Caco-2 (cell line): ENCODE data around the gene BHLHE23. TPM values are rescaled to one million over a fixed set of nuclear protein-coding genes. Genes with fewer than 3 reads are reported as not detected.

Experiments
- BruUV-seq: library from RNA; stranded (reverse); fragments of 400-500 nt; replicated peaks from 2 replicates; lab custom pipeline; 2021; lab: Mats Ljungman, UMichigan
- CTCF ChIA-PET: fragments of 300-600 bp; sonication (Branson Sonifier 250); formaldehyde crosslinking; loops from one replicate; lab custom pipeline; 2022; ENCODE audit warnings: antibody characterized with exemption; lab: Charles Lee
- POLR2A ChIA-PET: fragments of 300-600 bp; sonication (Branson Sonifier 250); formaldehyde crosslinking; loops from one replicate; lab custom pipeline; 2022; ENCODE audit warnings: antibody characterized with exemption; lab: Charles Lee
- DNase-seq, 2 experiments: peaks; one replicate each; pipeline versions ENCODE4 v3.0.0 to v3.0.0-alpha.2; 2020 to 2022
- H3K27me3 ChIP-seq: replicated peaks from 2 replicates; pipeline ENCODE4 v1.6.0; 2011; ENCODE audit warnings: low read length; ENCODE audit not compliant: control insufficient read depth, insufficient read depth
- H3K36me3 ChIP-seq: 2 replicates; pipeline ENCODE4 v1.5.1; 2011; ENCODE audit warnings: low read length; ENCODE audit not compliant: control insufficient read depth, insufficient read depth
- H3K4me1 ChIP-seq: fragments of 250-450 bp; sonication (Bioruptor Pico); 2 replicates; pipeline ENCODE4 v1.5.1; 2020; ENCODE audit warnings: mild to moderate bottlenecking
- H3K4me3 ChIP-seq: 2 replicates; pipeline ENCODE4 v1.5.1; 2011; ENCODE audit warnings: low read depth, mild to moderate bottlenecking, control low read depth, low read length
- H3K9me3 ChIP-seq: fragments of 250-450 bp; sonication (Bioruptor Pico); 2 replicates; pipeline ENCODE4 v1.5.1; 2020; ENCODE audit warnings: mild to moderate bottlenecking, moderate library complexity
- H3K27ac Mint-ChIP-seq: one replicate; pipeline ENCODE4 v1.8.0; 2022; ENCODE audit warnings: mixed read lengths; ENCODE audit not compliant: unreplicated experiment
- H3K27me3 Mint-ChIP-seq: one replicate; pipeline ENCODE4 v1.8.0; 2022; ENCODE audit warnings: mixed read lengths; ENCODE audit not compliant: insufficient read depth, unreplicated experiment
- H3K36me3 Mint-ChIP-seq: one replicate; pipeline ENCODE4 v1.8.0; 2022; ENCODE audit warnings: mild to moderate bottlenecking, mixed read lengths; ENCODE audit not compliant: insufficient read depth, unreplicated experiment
- H3K4me1 Mint-ChIP-seq: one replicate; pipeline ENCODE4 v1.8.0; 2022; ENCODE audit warnings: low read depth, mixed read lengths; ENCODE audit not compliant: unreplicated experiment
- H3K4me3 Mint-ChIP-seq: one replicate; pipeline ENCODE4 v1.8.0; 2022; ENCODE audit warnings: mild to moderate bottlenecking, moderate library complexity, mixed read lengths; ENCODE audit not compliant: unreplicated experiment
- H3K9me3 Mint-ChIP-seq: one replicate; pipeline ENCODE4 v1.8.0; 2022; ENCODE audit warnings: mixed read lengths; ENCODE audit not compliant: unreplicated experiment
- intact Hi-C: fragments of 100-400 bp; cut with micrococcal nuclease; formaldehyde crosslinking; loops from one replicate; pipeline ENCODE4 v1.10.0; 2022; ENCODE audit not compliant: unreplicated experiment
- total RNA-seq: library from RNA; stranded (reverse); gene quantifications from 2 replicates; pipeline ENCODE4 v1.2.3, GENCODE V29; 2022
- TF ChIP-seq, protein P1 (sequence below), 2 experiments: fragments of 200-600 bp in 1 of 2; IDR thresholded peaks; 1 replicate in 1 of 2; 2 replicates in 1 of 2; pipeline versions ENCODE4 v1.5.1 to v1.8.0; 2011 to 2022; ENCODE audit warnings: antibody characterized with exemption in 1 of 2, control low read depth in 1 of 2, inconsistent platforms in 1 of 2, low read depth in 1 of 2, low read length in 1 of 2, mild to moderate bottlenecking in 1 of 2, moderate library complexity in 1 of 2; ENCODE audit not compliant: insufficient read depth in 1 of 2, severe bottlenecking in 1 of 2, unreplicated experiment in 1 of 2

Gene BHLHE23
- total RNA-seq, 1 experiment from 2014 or later, result 0.95 TPM

GRCh38 chr20:62987114-62987513 lies 19.6 kb downstream of the BHLHE23 start:
- H3K4me3 ChIP-seq, result no peak overlapping the region
- H3K9me3 Mint-ChIP-seq, result no peaks in the 10 kb centered on the region
- H3K27me3 Mint-ChIP-seq, result no peaks in the 10 kb centered on the region
- CTCF ChIA-PET, result interaction anchor here (0.7 to 0.9 kb wide), 2 partner anchors 22 to 24 kb away, joined by 3 to 4 read pairs; no protein-coding TSS in a partner anchor
- no peak overlapping the region for H3K4me3 Mint-ChIP-seq
- POLR2A ChIA-PET, result no interaction called here
- no peaks in the 10 kb centered on the region for H3K36me3 ChIP-seq
- 0 out of 2 replicates have a peak, but pooled peaks cover 5% of the 10 kb centered on the region for H3K9me3 ChIP-seq
- BruUV-seq, result no TSS peak
- H3K27me3 ChIP-seq, result peaks cover 2% of the 10 kb centered on the region; the same call in 1 of the 2 replicates
- H3K4me1 ChIP-seq, result peaks cover 6% of the 10 kb centered on the region; the same call in 1 of the 2 replicates
- TF ChIP-seq, protein P1, sequence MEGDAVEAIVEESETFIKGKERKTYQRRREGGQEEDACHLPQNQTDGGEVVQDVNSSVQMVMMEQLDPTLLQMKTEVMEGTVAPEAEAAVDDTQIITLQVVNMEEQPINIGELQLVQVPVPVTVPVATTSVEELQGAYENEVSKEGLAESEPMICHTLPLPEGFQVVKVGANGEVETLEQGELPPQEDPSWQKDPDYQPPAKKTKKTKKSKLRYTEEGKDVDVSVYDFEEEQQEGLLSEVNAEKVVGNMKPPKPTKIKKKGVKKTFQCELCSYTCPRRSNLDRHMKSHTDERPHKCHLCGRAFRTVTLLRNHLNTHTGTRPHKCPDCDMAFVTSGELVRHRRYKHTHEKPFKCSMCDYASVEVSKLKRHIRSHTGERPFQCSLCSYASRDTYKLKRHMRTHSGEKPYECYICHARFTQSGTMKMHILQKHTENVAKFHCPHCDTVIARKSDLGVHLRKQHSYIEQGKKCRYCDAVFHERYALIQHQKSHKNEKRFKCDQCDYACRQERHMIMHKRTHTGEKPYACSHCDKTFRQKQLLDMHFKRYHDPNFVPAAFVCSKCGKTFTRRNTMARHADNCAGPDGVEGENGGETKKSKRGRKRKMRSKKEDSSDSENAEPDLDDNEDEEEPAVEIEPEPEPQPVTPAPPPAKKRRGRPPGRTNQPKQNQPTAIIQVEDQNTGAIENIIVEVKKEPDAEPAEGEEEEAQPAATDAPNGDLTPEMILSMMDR (IDR thresholded peaks at IDR 0.05; ENCODE audit: insufficient read depth in 1 of 2, low read depth in 1 of 2, low read length in 1 of 2, severe bottlenecking in 1 of 2, unreplicated experiment in 1 of 2), result no peak
- no peak overlapping the region for H3K27ac Mint-ChIP-seq
- intact Hi-C loops, result no loop called here
- no peaks in the 10 kb centered on the region for H3K4me1 Mint-ChIP-seq
- DNase-seq, result no peak
- H3K36me3 Mint-ChIP-seq, result no peaks in the 10 kb centered on the region

- H3K4me3 Mint-ChIP-seq, result no peak overlapping the region
- TF ChIP-seq, protein P1 (IDR thresholded peaks at IDR 0.05; ENCODE audit: insufficient read depth in 1 of 2, low read depth in 1 of 2, low read length in 1 of 2, severe bottlenecking in 1 of 2, unreplicated experiment in 1 of 2), result no peak
- H3K4me3 ChIP-seq, result no peak overlapping the region
- H3K36me3 Mint-ChIP-seq, result no peaks in the 10 kb centered on the region
- BruUV-seq, result no TSS peak
- peaks cover 2% of the 10 kb centered on the region; the same call in 1 of the 2 replicates for H3K27me3 ChIP-seq
- ChIA-PET CTCF (no interaction called here), POLR2A (no interaction called here)
- H3K9me3 Mint-ChIP-seq, result no peaks in the 10 kb centered on the region
- H3K9me3 ChIP-seq, result 0 out of 2 replicates have a peak, but pooled peaks cover 5% of the 10 kb centered on the region
- no peak overlapping the region for H3K27ac Mint-ChIP-seq
- peaks cover under 1% of the 10 kb centered on the region for H3K27me3 Mint-ChIP-seq
- no peaks in the 10 kb centered on the region for H3K4me1 Mint-ChIP-seq
- H3K4me1 ChIP-seq, result peaks cover 6% of the 10 kb centered on the region; the same call in 1 of the 2 replicates
- H3K36me3 ChIP-seq, result no peaks in the 10 kb centered on the region
- intact Hi-C loops, result no loop called here
- no peak for DNase-seq
These were observed 20.4 kb downstream of the BHLHE23 start for GRCh38 chr20:62986257-62986800.

DNA sequence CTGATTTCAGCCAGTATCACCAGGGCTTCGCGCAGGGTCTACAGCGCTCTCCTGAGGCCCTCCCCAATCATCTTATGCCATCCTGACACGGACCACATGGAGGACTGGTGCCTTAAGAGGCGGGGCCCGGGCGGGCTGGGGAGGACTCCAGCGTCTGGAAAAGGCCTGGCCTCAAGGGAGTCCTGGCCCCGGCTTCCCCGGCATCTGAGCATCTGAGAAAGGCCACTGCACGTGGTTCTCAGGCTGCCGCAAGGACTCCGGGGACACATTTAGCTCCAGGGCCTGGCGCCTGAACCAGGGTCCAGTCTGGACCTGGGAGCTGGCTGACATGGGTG lies 21.4 kb downstream of the BHLHE23 start:
- no TSS peak for BruUV-seq
- intact Hi-C loops, result no loop called here
- TF ChIP-seq, protein P1 (IDR thresholded peaks at IDR 0.05; ENCODE audit: insufficient read depth in 1 of 2, low read depth in 1 of 2, low read length in 1 of 2, severe bottlenecking in 1 of 2, unreplicated experiment in 1 of 2), result no peak
- Histone ChIP-seq H3K27me3 (peaks cover 2% of the 10 kb centered on the region; the same call in 1 of the 2 replicates), H3K36me3 (no peaks in the 10 kb centered on the region), H3K9me3 (0 out of 2 replicates have a peak, but pooled peaks cover 5% of the 10 kb centered on the region), H3K4me1 (peaks cover 6% of the 10 kb centered on the region; the same call in 1 of the 2 replicates), H3K4me3 (no peak overlapping the region)
- Mint-ChIP-seq H3K27me3 (peaks cover 4% of the 10 kb centered on the region), H3K9me3 (no peaks in the 10 kb centered on the region), H3K36me3 (no peaks in the 10 kb centered on the region), H3K4me3 (no peak overlapping the region), H3K27ac (no peak overlapping the region), H3K4me1 (no peaks in the 10 kb centered on the region)
- no peak for DNase-seq
- ChIA-PET CTCF (interaction anchor here (2.6 kb wide), 1 partner anchor 13 kb away, joined by 10 read pairs; no protein-coding TSS in a partner anchor), POLR2A (interaction anchor here (0.7 kb wide), 1 partner anchor 191 kb away, joined by 4 read pairs; no protein-coding TSS in a partner anchor)
